Ishikawa (cell line): ENCODE measurements around the gene GNG2.

Source experiments
- CEBPB ChIP-seq: IDR thresholded peaks from 2 replicates; pipeline ENCODE4 v1.6.1; 2012
- CREB1 ChIP-seq: IDR thresholded peaks from 2 replicates; pipeline ENCODE4 v1.6.1; 2012; ENCODE audit warnings: low read depth
- EGR1 ChIP-seq: IDR thresholded peaks from 2 replicates; pipeline ENCODE4 v1.6.1; 2012
- EP300 ChIP-seq: IDR thresholded peaks from 2 replicates; pipeline ENCODE4 v1.6.1; 2012; ENCODE audit warnings: borderline replicate concordance
- FOXM1 ChIP-seq: IDR thresholded peaks from 2 replicates; pipeline ENCODE4 v1.6.1; 2012; ENCODE audit warnings: low read depth, borderline replicate concordance
- MAX ChIP-seq: IDR thresholded peaks from 2 replicates; pipeline ENCODE4 v1.6.1; 2012
- NFIC ChIP-seq: IDR thresholded peaks from 2 replicates; pipeline ENCODE4 v1.6.1; 2012
- RAD21 ChIP-seq: IDR thresholded peaks from 2 replicates; pipeline ENCODE4 v1.6.1; 2012; ENCODE audit warnings: low read depth
- REST ChIP-seq: IDR thresholded peaks from 2 replicates; pipeline ENCODE4 v1.6.1; 2012; ENCODE audit warnings: low read depth, mild to moderate bottlenecking
- TAF1 ChIP-seq: IDR thresholded peaks from 2 replicates; pipeline ENCODE4 v1.6.1; 2012; ENCODE audit warnings: low read depth, mild to moderate bottlenecking
- TCF12 ChIP-seq: IDR thresholded peaks from 2 replicates; pipeline ENCODE4 v1.6.1; 2012; ENCODE audit warnings: low read depth
- TEAD4 ChIP-seq: IDR thresholded peaks from 2 replicates; pipeline ENCODE4 v1.6.1; 2012
- YY1 ChIP-seq: IDR thresholded peaks from 2 replicates; pipeline ENCODE4 v1.6.1; 2012; ENCODE audit warnings: low read depth
- ZBTB7A ChIP-seq: IDR thresholded peaks from 2 replicates; pipeline ENCODE4 v1.6.1; 2012; ENCODE audit warnings: low read depth
- TF ChIP-seq, protein P1 (sequence below): IDR thresholded peaks from 2 replicates; pipeline ENCODE4 v1.6.1; 2012

Gene GNG2

DNA sequence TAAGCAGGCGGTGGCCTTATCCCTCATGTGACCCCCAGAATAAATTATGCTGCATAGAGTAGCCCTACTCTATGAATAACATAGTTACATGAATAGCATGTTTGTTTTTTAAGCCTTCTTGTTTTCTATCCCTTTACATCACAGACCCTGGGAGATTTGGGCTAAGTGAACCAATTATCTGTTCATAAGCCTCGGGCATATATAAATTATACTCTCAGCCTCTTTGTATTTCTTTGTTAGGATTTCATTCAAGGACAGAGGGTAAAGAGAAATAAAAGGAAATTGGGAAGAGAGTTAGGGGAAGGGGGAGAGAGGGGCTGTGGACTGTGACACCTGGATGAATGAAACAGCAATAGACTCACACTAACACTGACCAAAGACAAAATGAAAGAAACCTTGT lies 93.6 kb downstream of the GNG2 start:
- TF ChIP-seq EP300 = no peak
- no peak for TF ChIP-seq CREB1
- no peak for TF ChIP-seq RAD21

- no peak for TF ChIP-seq NFIC
- no peak for TF ChIP-seq TCF12
- TF ChIP-seq EGR1 = no peak
- TF ChIP-seq TAF1 = no peak
- TF ChIP-seq YY1 = no peak
- no peak for TF ChIP-seq TEAD4
- TF ChIP-seq REST = no peak
- TF ChIP-seq EP300 = no peak
- no peak for TF ChIP-seq FOXM1
- TF ChIP-seq RAD21 = no peak
These were observed 94.2 kb downstream of the GNG2 start for GRCh38 chr14:51954657-51955056.

- TF ChIP-seq CEBPB = no peak
- TF ChIP-seq EP300 = no peak
- no peak for TF ChIP-seq MAX
- no peak for TF ChIP-seq ZBTB7A
- no peak for TF ChIP-seq YY1
- TF ChIP-seq TAF1 = no peak
These were observed 97.5 kb downstream of the GNG2 start for GRCh38 chr14:51957950-51958349.

DNA sequence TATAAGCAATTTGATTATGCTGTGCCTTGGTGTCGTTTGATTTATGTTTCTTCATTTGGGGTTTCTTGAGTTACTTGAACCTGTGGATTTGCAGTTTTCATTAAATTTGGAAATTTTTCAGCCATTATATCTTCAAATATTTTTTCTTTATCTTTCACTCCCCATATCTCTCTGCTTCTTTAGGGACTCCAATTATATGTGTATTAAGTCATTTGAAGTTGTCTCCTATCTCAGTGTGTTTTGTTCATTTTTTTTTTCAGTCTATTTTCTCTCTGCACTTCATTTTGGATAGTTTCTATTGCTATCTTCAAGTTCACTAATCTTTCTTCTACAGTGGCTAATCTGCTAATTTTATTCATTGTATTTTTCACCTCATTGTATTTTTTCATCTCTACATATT lies 99.5 kb downstream of the GNG2 start:
- TF ChIP-seq FOXM1 (no peak), EGR1 (no peak), REST (no peak), ZBTB7A (no peak), YY1 (no peak), CEBPB (no peak), CREB1 (no peak), NFIC (no peak), RAD21 (no peak), TEAD4 (no peak), TAF1 (no peak), EP300 (no peak), MAX (no peak), TCF12 (no peak)
- TF ChIP-seq, protein P1, sequence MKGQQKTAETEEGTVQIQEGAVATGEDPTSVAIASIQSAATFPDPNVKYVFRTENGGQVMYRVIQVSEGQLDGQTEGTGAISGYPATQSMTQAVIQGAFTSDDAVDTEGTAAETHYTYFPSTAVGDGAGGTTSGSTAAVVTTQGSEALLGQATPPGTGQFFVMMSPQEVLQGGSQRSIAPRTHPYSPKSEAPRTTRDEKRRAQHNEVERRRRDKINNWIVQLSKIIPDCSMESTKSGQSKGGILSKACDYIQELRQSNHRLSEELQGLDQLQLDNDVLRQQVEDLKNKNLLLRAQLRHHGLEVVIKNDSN = no peak

DNA sequence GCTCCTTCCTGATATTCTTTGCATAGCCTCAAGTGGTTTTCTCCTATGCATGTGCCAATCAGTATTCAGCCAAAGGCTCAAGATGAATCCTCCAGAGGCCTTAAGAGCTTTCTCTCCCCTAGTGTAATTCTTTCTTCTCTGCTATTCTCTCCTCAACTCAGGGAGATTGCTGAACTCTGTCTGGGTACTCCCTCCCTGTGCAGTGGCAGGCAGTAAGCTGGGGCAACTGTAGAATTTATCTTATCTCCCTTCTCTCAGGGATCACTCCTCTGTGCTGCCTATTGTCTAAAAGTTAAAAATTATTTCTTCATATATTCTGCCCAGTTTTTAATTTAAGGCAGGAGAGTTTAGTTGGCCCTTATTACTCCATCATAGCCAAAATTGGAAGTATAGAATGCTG lies 100.5 kb downstream of the GNG2 start:
- TF ChIP-seq CEBPB = no peak
- TF ChIP-seq, protein P1 = no peak
- TF ChIP-seq NFIC = no peak
- no peak for TF ChIP-seq TCF12
- TF ChIP-seq RAD21 = no peak
- TF ChIP-seq YY1 = no peak
- TF ChIP-seq ZBTB7A = no peak
- no peak for TF ChIP-seq TAF1
- TF ChIP-seq REST = no peak
- TF ChIP-seq TEAD4 = no peak
- no peak for TF ChIP-seq EP300
